ENCODE measurements around the gene RTCB.

GRCh38 chr22:32457031-32457430 is 45.0 kb upstream of the RTCB start:
- TF ChIP-seq CTCF (IDR thresholded peaks at IDR 0.05; ENCODE audit: insufficient read depth, low read depth, low read length) (no peak), EZH2 (IDR thresholded peaks at IDR 0.05; ENCODE audit: insufficient read depth, low read length) (no peak)

Measured in astrocyte (in vitro differentiated cells and primary cell).